ENCODE measurements around the gene RALGAPA2. TPM values are rescaled to one million over a fixed set of nuclear protein-coding genes. Genes with fewer than 3 reads are reported as not detected.
A peak's percentile ranks its signal among the peaks of the same experiment; 100 is the strongest.

RALGAPA2 gene
- 41.6 TPM for total RNA-seq
- polyA plus RNA-seq: 15.3 TPM

GRCh38 chr20:20712474-20713243 is at the start of gene RALGAPA2:
Gene RALGAPA2 (minus strand): TSS chr20:20712644. CDS start chr20:20712480, 164 bp downstream.
- peak; percentile 98 for DNase-seq (ENCODE audit: extremely low spot score)
- Histone ChIP-seq H3K36me3 (ENCODE audit: insufficient read depth) (no peaks in the 10 kb centered on the region), H3K27ac (ENCODE audit: low read depth) (peak within 1 kb of the TSS; percentile 73), H3K4me1 (ENCODE audit: insufficient read depth) (no peaks in the 10 kb centered on the region), H3K4me3 (ENCODE audit: low read depth, low read length) (peak within 1 kb of the TSS; percentile 96)
- WGBS: under 1% methylated on average over 87 of the region's 87 CpGs

GRCh38 chr20:20761301-20761700 is 48.9 kb upstream of the RALGAPA2 start:
- whole genome bisulfite sequencing: 42% methylated on average over 1 of the region's 1 CpG
- no peak overlapping the region for H3K4me3 ChIP-seq (ENCODE audit: low read depth, low read length)
- H3K27ac ChIP-seq (ENCODE audit: low read depth): no peak overlapping the region
- no peaks in the 10 kb centered on the region for H3K4me1 ChIP-seq (ENCODE audit: insufficient read depth)
- DNase-seq (ENCODE audit: extremely low spot score): no peak
- H3K36me3 ChIP-seq (ENCODE audit: insufficient read depth): no peaks in the 10 kb centered on the region

GRCh38 chr20:20759132-20759531 is 46.7 kb upstream of the RALGAPA2 start:
- no peak for DNase-seq (ENCODE audit: extremely low spot score)
- H3K36me3 ChIP-seq (ENCODE audit: insufficient read depth): no peaks in the 10 kb centered on the region
- H3K27ac ChIP-seq (ENCODE audit: low read depth): peak overlapping the region; percentile 52
- H3K4me1 ChIP-seq (ENCODE audit: insufficient read depth): no peaks in the 10 kb centered on the region
- H3K4me3 ChIP-seq (ENCODE audit: low read depth, low read length): no peak overlapping the region
- 42% methylated on average over 6 of the region's 6 CpGs for WGBS

GRCh38 chr20:20755674-20756319 is 43.4 kb upstream of the RALGAPA2 start:
- Histone ChIP-seq H3K4me3 (ENCODE audit: low read depth, low read length) (no peak overlapping the region), H3K36me3 (ENCODE audit: insufficient read depth) (no peaks in the 10 kb centered on the region), H3K27ac (ENCODE audit: low read depth) (no peak overlapping the region), H3K4me1 (ENCODE audit: insufficient read depth) (no peaks in the 10 kb centered on the region)
- 93% methylated on average over 6 of the region's 6 CpGs for WGBS
- no peak for DNase-seq (ENCODE audit: extremely low spot score)

- Histone ChIP-seq H3K36me3 (ENCODE audit: insufficient read depth) (no peaks in the 10 kb centered on the region), H3K4me3 (ENCODE audit: low read depth, low read length) (no peak overlapping the region), H3K4me1 (ENCODE audit: insufficient read depth) (no peaks in the 10 kb centered on the region), H3K27ac (ENCODE audit: low read depth) (no peak overlapping the region)
- WGBS: 89% methylated on average over 4 of the region's 4 CpGs
- DNase-seq (ENCODE audit: extremely low spot score): no peak
These were observed 42.8 kb upstream of the RALGAPA2 start for GRCh38 chr20:20755231-20755630.

- no peak overlapping the region for H3K4me3 ChIP-seq (ENCODE audit: low read depth, low read length)
- no peaks in the 10 kb centered on the region for H3K36me3 ChIP-seq (ENCODE audit: insufficient read depth)
- 90% methylated on average over 3 of the region's 3 CpGs for WGBS
- no peak for DNase-seq (ENCODE audit: extremely low spot score)
- H3K27ac ChIP-seq (ENCODE audit: low read depth): no peak overlapping the region
- no peaks in the 10 kb centered on the region for H3K4me1 ChIP-seq (ENCODE audit: insufficient read depth)
These were observed 42.3 kb upstream of the RALGAPA2 start for GRCh38 chr20:20754714-20755113.

- Histone ChIP-seq H3K4me1 (ENCODE audit: insufficient read depth) (no peaks in the 10 kb centered on the region), H3K4me3 (ENCODE audit: low read depth, low read length) (no peak overlapping the region), H3K27ac (ENCODE audit: low read depth) (no peak overlapping the region), H3K36me3 (ENCODE audit: insufficient read depth) (no peaks in the 10 kb centered on the region)
- 66% methylated on average over 5 of the region's 5 CpGs for WGBS
- DNase-seq (ENCODE audit: extremely low spot score): no peak
These were observed 40.3 kb upstream of the RALGAPA2 start for GRCh38 chr20:20752712-20753111.

GRCh38 chr20:20747298-20747697 is 34.9 kb upstream of the RALGAPA2 start:
- Histone ChIP-seq H3K4me3 (ENCODE audit: low read depth, low read length) (no peak overlapping the region), H3K36me3 (ENCODE audit: insufficient read depth) (no peaks in the 10 kb centered on the region), H3K4me1 (ENCODE audit: insufficient read depth) (peaks cover 4% of the 10 kb centered on the region), H3K27ac (ENCODE audit: low read depth) (no peak overlapping the region)
- WGBS: 64% methylated on average over 1 of the region's 1 CpG
- DNase-seq (ENCODE audit: extremely low spot score): no peak

GRCh38 chr20:20744170-20744725 is 31.8 kb upstream of the RALGAPA2 start:
- H3K36me3 ChIP-seq (ENCODE audit: insufficient read depth): no peaks in the 10 kb centered on the region
- H3K27ac ChIP-seq (ENCODE audit: low read depth): no peak overlapping the region
- DNase-seq (ENCODE audit: extremely low spot score): no peak
- H3K4me1 ChIP-seq (ENCODE audit: insufficient read depth): peaks cover 4% of the 10 kb centered on the region
- no peak overlapping the region for H3K4me3 ChIP-seq (ENCODE audit: low read depth, low read length)
- WGBS: 39% methylated on average over 5 of the region's 5 CpGs

GRCh38 chr20:20743511-20744169 is 31.2 kb upstream of the RALGAPA2 start:
- Histone ChIP-seq H3K4me1 (ENCODE audit: insufficient read depth) (peaks cover 4% of the 10 kb centered on the region), H3K4me3 (ENCODE audit: low read depth, low read length) (no peak overlapping the region), H3K27ac (ENCODE audit: low read depth) (peak overlapping the region; percentile 35), H3K36me3 (ENCODE audit: insufficient read depth) (no peaks in the 10 kb centered on the region)
- WGBS: 8% methylated on average over 15 of the region's 15 CpGs
- DNase-seq (ENCODE audit: extremely low spot score): no peak

- H3K4me3 ChIP-seq (ENCODE audit: low read depth, low read length): no peak overlapping the region
- H3K27ac ChIP-seq (ENCODE audit: low read depth): no peak overlapping the region
- H3K36me3 ChIP-seq (ENCODE audit: insufficient read depth): no peaks in the 10 kb centered on the region
- 63% methylated on average over 10 of the region's 10 CpGs for WGBS
- peaks cover 4% of the 10 kb centered on the region for H3K4me1 ChIP-seq (ENCODE audit: insufficient read depth)
- no peak for DNase-seq (ENCODE audit: extremely low spot score)
These were observed 28.9 kb upstream of the RALGAPA2 start for GRCh38 chr20:20741087-20742045.

GRCh38 chr20:20740541-20740940 is 28.1 kb upstream of the RALGAPA2 start:
- 56% methylated on average over 4 of the region's 4 CpGs for WGBS
- H3K36me3 ChIP-seq (ENCODE audit: insufficient read depth): no peaks in the 10 kb centered on the region
- peaks cover 4% of the 10 kb centered on the region for H3K4me1 ChIP-seq (ENCODE audit: insufficient read depth)
- no peak overlapping the region for H3K27ac ChIP-seq (ENCODE audit: low read depth)
- DNase-seq (ENCODE audit: extremely low spot score): no peak
- H3K4me3 ChIP-seq (ENCODE audit: low read depth, low read length): no peak overlapping the region

- no peaks in the 10 kb centered on the region for H3K36me3 ChIP-seq (ENCODE audit: insufficient read depth)
- no peak overlapping the region for H3K27ac ChIP-seq (ENCODE audit: low read depth)
- no peak for DNase-seq (ENCODE audit: extremely low spot score)
- no peak overlapping the region for H3K4me3 ChIP-seq (ENCODE audit: low read depth, low read length)
- no peaks in the 10 kb centered on the region for H3K4me1 ChIP-seq (ENCODE audit: insufficient read depth)
- 60% methylated on average over 2 of the region's 2 CpGs for WGBS
These were observed 24.7 kb upstream of the RALGAPA2 start for GRCh38 chr20:20737158-20737557.

All from urinary bladder (tissue), 4 donors.